ENCODE data around the gene COLEC12.
A peak's percentile ranks its signal among the peaks of the same experiment; 100 is the strongest.

The COLEC12 gene

GRCh38 chr18:505483-506122 lies 5.1 kb upstream of the COLEC12 start:
- no peak for DNase-seq

- no peak for DNase-seq
Observed at GRCh38 chr18:501406-501714, 859 bp upstream of the COLEC12 start.

- DNase-seq, result no peak
Observed at GRCh38 chr18:499776-500631, 497 bp downstream of the COLEC12 start.

GRCh38 chr18:498931-499775 lies 1.3 kb downstream of the COLEC12 start:
- DNase-seq, result peak; percentile 48

- no peak for DNase-seq
Observed at GRCh38 chr18:497688-498087, 2.8 kb downstream of the COLEC12 start.

GRCh38 chr18:495452-495851 lies 5.0 kb downstream of the COLEC12 start:
- no peak for DNase-seq

- DNase-seq, result no peak
Observed at GRCh38 chr18:495017-495416, 5.5 kb downstream of the COLEC12 start.

GRCh38 chr18:493986-494983 lies 6.2 kb downstream of the COLEC12 start:
- no peak for DNase-seq

- DNase-seq, result no peak
Observed at GRCh38 chr18:492451-492850, 8.1 kb downstream of the COLEC12 start.

- no peak for DNase-seq
Observed at GRCh38 chr18:490624-491023, 9.9 kb downstream of the COLEC12 start.

GRCh38 chr18:490024-490366 lies 10.5 kb downstream of the COLEC12 start:
- no peak for DNase-seq

GRCh38 chr18:489244-490023 lies 11.1 kb downstream of the COLEC12 start:
- no peak for DNase-seq

- DNase-seq, result no peak
Observed at GRCh38 chr18:486929-487740, 13.4 kb downstream of the COLEC12 start.

GRCh38 chr18:484749-485464 lies 15.6 kb downstream of the COLEC12 start:
- DNase-seq, result no peak

- no peak for DNase-seq
Observed at GRCh38 chr18:478681-479080, 21.8 kb downstream of the COLEC12 start.

GRCh38 chr18:477565-477964 lies 22.9 kb downstream of the COLEC12 start:
- no peak for DNase-seq

- no peak for DNase-seq
Observed at GRCh38 chr18:476251-476664, 24.2 kb downstream of the COLEC12 start.

- DNase-seq, result no peak
Observed at GRCh38 chr18:475202-476031, 25.1 kb downstream of the COLEC12 start.

GRCh38 chr18:474416-474815 lies 26.1 kb downstream of the COLEC12 start:
- no peak for DNase-seq
